GM12891 (cell line): Measurements from ENCODE around the gene CUBN.

Experiments
- DNase-seq: peaks from one replicate; pipeline ENCODE4 v3.0.0; 2011; ENCODE audit warnings: low spot score; ENCODE audit not compliant: insufficient read length
- FAIRE-seq: peaks from 2 replicates; lab custom pipeline; 2011; peaks lifted over from hg19 to GRCh38; lab: Jason Lieb, UNC
- PAX5 ChIP-seq: IDR thresholded peaks from 2 replicates; pipeline ENCODE4 v1.6.1; 2011; ENCODE audit warnings: low read length, moderate library complexity, mild to moderate bottlenecking; ENCODE audit not compliant: insufficient read depth, severe bottlenecking
- POLR2A ChIP-seq: IDR thresholded peaks from 2 replicates; pipeline ENCODE4 v1.6.1; 2011; ENCODE audit warnings: low read depth, low read length, control low read depth
- POLR2AphosphoS5 ChIP-seq: IDR thresholded peaks from 2 replicates; pipeline ENCODE4 v1.6.1; 2011; ENCODE audit warnings: low read depth, low read length, control low read depth
- POU2F2 ChIP-seq: IDR thresholded peaks from 2 replicates; pipeline ENCODE4 v1.6.1; 2011; ENCODE audit warnings: low read depth, mild to moderate bottlenecking, control low read depth, low read length, moderate library complexity
- SPI1 ChIP-seq: IDR thresholded peaks from 2 replicates; pipeline ENCODE4 v1.6.1; 2011; ENCODE audit warnings: low read depth, low read length, control low read depth
- TAF1 ChIP-seq: IDR thresholded peaks from 2 replicates; pipeline ENCODE4 v1.6.1; 2011; ENCODE audit warnings: low read depth, low read length, control low read depth

The CUBN gene

DNA sequence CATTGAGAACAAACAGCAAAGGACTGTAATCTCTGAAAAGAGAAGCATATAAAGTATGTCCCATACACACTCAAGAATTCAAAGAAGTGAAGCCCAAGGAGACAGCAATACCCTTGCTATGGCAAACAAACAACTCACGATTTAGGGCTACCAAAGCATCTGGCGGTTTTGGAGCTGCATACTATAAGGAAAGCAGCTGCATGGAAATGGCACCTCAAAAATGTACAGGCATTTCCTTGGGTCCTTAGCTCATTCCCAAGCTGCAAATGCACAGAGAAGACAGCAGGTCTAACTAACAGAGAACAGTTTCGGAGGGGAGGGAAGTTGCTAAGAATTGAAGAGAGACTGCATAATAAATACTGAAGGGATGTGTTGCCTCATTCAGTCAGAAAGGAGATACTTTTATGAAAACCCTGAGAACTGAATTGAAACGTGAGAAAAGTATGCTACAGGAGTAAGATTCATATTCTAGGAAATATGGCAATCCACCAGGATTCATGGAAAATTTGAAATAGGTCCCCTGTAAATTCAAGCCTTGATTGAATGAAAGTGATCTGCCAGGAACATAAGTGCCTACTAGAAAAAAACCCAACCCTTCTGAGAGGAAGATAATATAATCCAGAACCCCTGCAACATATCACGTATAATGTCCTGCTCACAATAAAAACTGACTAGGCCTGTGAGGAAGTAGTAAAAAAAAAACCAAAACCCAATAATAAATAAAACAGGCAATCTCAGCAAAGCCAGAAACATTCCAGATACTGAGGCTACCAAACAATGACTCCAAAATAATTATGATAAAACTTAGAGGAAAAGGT, 36.4 kb downstream of the CUBN start:
- DNase-seq = no peak
- TF ChIP-seq SPI1 (no peak), TAF1 (no peak), POLR2A (no peak), POLR2AphosphoS5 (no peak)
- no peak for FAIRE-seq

DNA sequence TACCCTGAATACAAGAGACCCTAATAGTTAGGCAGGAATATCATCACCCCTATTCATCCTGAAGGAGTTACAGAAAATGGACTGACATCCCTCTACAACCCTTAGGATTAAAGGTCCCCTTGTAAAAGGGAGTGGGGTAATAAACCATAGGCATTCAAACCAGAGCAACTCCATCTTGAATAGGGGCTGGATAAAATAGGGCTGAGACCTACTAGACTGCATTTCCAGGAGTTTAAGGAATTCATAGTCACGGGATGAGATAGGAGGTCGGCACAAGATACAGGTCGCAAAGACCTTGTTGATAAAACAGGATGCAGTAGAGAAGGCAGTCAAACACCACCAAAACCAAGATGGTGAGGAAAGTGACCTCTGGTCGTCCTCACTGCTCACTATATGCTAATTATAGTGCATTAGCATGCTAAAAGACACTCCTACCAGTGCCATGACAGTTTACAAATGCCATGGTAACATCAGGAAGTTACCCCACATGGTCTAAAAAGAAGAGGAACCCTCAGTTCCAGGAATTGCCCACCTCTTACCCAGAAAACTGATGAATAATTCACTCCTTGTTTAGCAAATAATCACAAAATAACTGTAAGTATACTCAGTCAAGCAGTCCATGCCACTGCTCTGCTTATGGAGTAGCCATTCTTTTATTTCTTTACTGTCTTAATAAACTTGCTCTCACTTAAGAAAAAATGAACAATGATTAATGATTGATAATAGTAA, 37.2 kb downstream of the CUBN start:
- no peak for FAIRE-seq
- TF ChIP-seq POLR2A (no peak), POLR2AphosphoS5 (no peak), POU2F2 (no peak), PAX5 (no peak), SPI1 (no peak), TAF1 (no peak)
- DNase-seq = no peak

DNA sequence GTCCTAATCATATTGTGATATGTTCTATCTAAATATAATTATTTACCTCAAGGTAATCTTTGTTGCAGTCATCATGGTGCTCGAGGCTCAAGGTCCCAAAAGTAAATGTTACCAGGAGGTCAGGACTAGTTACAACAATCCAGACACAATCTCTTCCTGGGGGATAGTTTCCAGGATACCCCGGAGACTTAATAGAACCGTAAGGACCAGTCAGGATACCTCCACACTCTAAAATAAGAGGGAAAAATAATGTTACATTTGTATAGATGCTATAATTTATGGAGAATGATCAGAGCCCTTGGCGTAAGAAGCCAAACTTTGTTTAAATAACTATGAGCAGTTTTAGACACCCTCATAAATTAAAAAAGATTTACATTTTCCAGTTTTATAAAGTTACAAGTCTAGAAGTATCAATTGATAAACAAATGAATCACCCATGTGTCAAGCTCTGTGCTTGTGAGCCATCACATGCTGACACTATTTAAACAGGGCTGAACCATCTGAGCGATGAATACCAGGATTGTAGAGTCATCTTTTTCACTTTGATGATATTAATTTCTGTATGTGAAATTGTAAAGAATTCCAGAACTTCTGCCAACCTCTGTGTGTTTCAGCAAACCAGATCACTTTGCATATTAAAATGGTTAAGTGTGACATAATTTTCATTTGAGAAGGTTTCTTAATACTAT, 41.3 kb downstream of the CUBN start:
- TF ChIP-seq PAX5 = no peak
- DNase-seq = no peak
- no peak for FAIRE-seq

DNA sequence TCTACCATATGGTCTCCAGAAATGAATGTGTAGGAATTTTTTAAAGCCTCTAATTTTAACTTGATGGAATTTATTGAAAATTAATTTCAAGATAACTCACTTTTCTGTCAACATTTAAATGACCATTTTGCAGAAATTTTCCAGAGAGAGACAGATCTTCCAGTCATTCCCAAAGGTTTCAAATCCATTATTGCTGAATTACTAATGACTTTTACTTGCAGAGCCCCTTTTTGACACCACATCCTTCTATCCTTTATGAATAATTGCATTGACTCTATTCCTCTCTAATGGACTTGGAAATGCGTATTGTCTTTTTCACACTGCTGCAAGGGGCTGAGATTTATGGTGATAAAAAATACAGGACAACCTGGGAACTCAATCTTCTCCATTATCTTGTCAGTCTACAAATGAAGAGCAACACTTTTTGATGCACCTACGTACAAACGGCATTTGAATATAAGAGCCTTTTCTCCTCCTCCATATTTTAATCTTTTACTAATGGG, 42.7 kb downstream of the CUBN start:
- FAIRE-seq (no peak), DNase-seq (no peak)
- TF ChIP-seq PAX5 = no peak
- TF ChIP-seq POU2F2 = no peak
- no peak for TF ChIP-seq POLR2A
- TF ChIP-seq SPI1 = no peak
- no peak for TF ChIP-seq POLR2AphosphoS5
- TF ChIP-seq TAF1 = no peak

DNA sequence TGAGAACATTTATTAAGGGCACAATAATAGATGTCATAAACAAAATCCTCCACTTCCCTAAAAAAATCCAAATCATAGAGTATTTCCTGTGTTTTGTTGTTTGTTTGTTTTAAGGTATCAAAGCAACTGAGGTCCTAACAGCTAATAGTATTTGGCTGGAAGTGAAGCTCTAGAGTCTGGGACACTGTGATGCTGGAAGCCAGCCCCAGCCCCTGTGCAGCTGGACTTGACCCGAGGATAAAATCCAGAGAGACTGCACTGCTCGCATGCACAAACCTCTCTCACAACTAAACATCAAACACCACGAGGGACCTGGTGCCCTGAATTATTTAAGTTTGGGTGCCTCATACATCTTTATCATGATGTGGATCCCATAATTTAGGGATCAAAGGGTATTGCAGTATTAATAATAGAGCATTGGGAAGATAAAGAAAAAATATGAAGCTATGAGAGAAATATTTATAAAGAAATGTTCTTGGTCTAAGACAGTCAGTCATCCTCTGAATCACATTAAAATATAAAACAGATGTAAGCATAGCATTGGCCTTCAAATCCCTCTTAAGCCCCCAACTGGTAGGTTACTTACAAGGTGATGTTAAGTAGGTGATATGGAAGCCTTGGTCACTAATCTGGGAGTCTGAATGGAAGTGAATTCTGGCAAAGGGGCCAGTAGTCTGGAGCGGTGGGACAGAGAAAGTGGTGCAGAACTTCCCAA, 44.4 kb downstream of the CUBN start:
- TF ChIP-seq POLR2AphosphoS5 = no peak
- no peak for TF ChIP-seq TAF1
- TF ChIP-seq SPI1 = no peak
- no peak for TF ChIP-seq PAX5
- TF ChIP-seq POU2F2 = no peak
- TF ChIP-seq POLR2A = no peak
- no peak for DNase-seq
- FAIRE-seq = no peak

DNA sequence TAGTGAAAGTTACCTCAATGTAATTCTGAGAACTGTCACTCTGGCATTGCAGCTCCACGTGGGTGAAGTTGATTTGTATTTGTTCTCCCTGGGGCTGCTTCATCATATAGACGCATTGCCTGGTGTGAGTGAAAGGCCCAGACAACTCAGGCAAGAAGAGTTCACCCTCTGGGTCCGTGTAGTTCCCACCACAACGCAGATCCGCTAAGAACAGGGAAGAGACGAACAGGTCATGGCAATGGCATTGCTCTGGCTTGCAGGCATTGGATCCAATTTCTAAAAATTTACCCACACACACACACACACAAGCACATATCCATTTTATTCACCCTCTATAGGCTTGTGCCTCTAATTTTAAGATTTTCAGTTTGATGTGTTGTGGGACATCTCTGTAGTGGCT, 45.4 kb downstream of the CUBN start:
- TF ChIP-seq SPI1 (no peak), POLR2A (no peak), PAX5 (no peak), POU2F2 (no peak), TAF1 (no peak), POLR2AphosphoS5 (no peak)
- no peak for DNase-seq
- no peak for FAIRE-seq

DNA sequence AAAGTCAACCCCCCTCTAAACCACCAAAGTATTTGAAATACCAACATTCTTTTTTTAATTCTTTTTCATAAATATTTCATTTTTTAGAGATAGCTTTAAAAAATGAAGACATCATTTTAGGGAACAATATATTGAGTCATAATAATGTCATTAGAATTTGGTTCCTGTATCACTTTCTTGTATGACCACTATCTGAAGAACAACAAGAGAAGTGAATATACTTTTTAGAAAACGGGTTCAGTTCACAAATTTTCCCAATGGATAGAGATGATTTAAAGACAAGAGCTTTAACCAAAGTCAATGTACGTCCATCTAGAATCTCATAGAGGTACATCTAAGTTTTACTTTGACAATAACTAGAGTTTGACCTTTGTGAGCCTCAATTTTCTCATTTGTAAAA, 48.2 kb downstream of the CUBN start:
- TF ChIP-seq SPI1 (no peak), POLR2AphosphoS5 (no peak), PAX5 (no peak), TAF1 (no peak), POLR2A (no peak), POU2F2 (no peak)
- DNase-seq = no peak
- FAIRE-seq = no peak

DNA sequence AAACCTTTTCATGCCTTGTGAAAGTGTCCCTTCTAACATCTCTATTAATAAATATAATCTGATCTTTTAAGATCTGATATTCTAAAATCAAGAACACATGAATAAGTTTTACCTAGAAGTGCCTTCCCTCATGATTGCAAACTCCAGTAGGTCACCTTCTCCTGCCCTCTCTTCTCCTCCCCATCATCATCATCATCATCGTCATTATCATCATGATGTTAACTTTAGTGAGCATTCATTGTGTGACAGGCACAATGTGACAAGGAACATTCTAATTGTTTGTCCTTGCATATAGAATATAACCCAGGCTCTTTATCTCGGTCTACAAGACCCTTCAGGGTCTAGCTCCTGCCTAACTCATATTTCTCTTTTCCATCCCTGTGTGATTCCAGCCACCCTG, 51.7 kb downstream of the CUBN start:
- no peak for TF ChIP-seq POLR2A
- no peak for TF ChIP-seq TAF1
- TF ChIP-seq PAX5 = no peak
- TF ChIP-seq POLR2AphosphoS5 = no peak
- no peak for TF ChIP-seq POU2F2
- no peak for TF ChIP-seq SPI1
- FAIRE-seq (no peak), DNase-seq (no peak)
